ENCODE data around the gene PLA2G6.

DNA sequence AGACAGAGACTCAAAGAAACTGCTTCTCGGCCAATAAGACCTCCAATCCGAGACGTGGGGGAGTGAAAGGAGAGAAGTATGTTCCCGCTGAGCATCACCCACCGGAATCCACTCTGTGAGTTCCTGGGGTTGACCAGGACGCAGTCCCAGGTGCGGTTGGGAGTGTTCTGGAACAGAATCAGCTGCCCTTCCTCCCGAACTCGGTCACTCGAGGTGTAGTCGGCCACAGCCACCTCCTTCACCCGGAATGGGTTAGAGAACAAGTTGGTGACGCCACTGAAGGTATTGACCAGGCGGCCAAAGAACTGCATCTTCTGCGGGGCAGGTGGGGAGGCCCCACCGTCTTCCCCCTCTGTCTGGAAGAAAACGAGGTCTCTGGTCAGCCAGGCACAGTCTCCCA, 12.5 kb downstream of the PLA2G6 start:
- TF ChIP-seq, protein P1, sequence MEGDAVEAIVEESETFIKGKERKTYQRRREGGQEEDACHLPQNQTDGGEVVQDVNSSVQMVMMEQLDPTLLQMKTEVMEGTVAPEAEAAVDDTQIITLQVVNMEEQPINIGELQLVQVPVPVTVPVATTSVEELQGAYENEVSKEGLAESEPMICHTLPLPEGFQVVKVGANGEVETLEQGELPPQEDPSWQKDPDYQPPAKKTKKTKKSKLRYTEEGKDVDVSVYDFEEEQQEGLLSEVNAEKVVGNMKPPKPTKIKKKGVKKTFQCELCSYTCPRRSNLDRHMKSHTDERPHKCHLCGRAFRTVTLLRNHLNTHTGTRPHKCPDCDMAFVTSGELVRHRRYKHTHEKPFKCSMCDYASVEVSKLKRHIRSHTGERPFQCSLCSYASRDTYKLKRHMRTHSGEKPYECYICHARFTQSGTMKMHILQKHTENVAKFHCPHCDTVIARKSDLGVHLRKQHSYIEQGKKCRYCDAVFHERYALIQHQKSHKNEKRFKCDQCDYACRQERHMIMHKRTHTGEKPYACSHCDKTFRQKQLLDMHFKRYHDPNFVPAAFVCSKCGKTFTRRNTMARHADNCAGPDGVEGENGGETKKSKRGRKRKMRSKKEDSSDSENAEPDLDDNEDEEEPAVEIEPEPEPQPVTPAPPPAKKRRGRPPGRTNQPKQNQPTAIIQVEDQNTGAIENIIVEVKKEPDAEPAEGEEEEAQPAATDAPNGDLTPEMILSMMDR (IDR thresholded peaks at IDR 0.05): no peak
- TF ChIP-seq POLR2A (IDR thresholded peaks at IDR 0.05): no peak

All from esophagus squamous epithelium (tissue), 4 donors.